MM.1S (cell line): Measurements from ENCODE around the gene ATXN1.

ENCODE experiments used
- DNase-seq: peaks from one replicate; pipeline ENCODE4 v3.0.0-alpha.2; 2015
- H2AFZ ChIP-seq: fragments of 300-600 bp; sonication (generic); 2 replicates; pipeline ENCODE4 v1.6.0; 2016; ENCODE audit warnings: antibody characterized with exemption, low read length
- H3F3A ChIP-seq: fragments of 300-600 bp; sonication (generic); 2 replicates; pipeline ENCODE4 v1.6.1; 2016; ENCODE audit warnings: mild to moderate bottlenecking, antibody characterized with exemption, low read length, moderate library complexity, mixed read lengths; ENCODE audit not compliant: insufficient read depth
- H3K27ac ChIP-seq: fragments of 300-600 bp; sonication (generic); 2 replicates; pipeline ENCODE4 v1.5.1; 2016; ENCODE audit warnings: mild to moderate bottlenecking, low read length
- H3K27me3 ChIP-seq: fragments of 300-600 bp; sonication (generic); replicated peaks from 2 replicates; pipeline ENCODE4 v1.6.0; 2016; ENCODE audit warnings: low read length; ENCODE audit not compliant: insufficient read depth
- H3K36me3 ChIP-seq: fragments of 300-600 bp; sonication (generic); replicated peaks from 2 replicates; pipeline ENCODE4 v1.6.1; 2016; ENCODE audit warnings: mild to moderate bottlenecking, low read length, mixed read lengths; ENCODE audit not compliant: insufficient read depth
- H3K4me1 ChIP-seq: fragments of 300-600 bp; sonication (generic); 2 replicates; pipeline ENCODE4 v1.6.1; 2016; ENCODE audit warnings: low read length, mixed read lengths
- H3K4me2 ChIP-seq: fragments of 300-600 bp; sonication (generic); 2 replicates; pipeline ENCODE4 v1.6.0; 2016; ENCODE audit warnings: low read depth, low read length
- H3K4me3 ChIP-seq: fragments of 300-600 bp; sonication (generic); 2 replicates; pipeline ENCODE4 v1.5.1; 2016; ENCODE audit warnings: low read length, mixed read lengths
- H3K79me2 ChIP-seq: fragments of 300-600 bp; sonication (generic); 2 replicates; pipeline ENCODE4 v1.6.1; 2016; ENCODE audit warnings: mixed run types, low read length, mixed read lengths
- H3K9ac ChIP-seq: fragments of 300-600 bp; sonication (generic); 2 replicates; pipeline ENCODE4 v1.6.1; 2016; ENCODE audit warnings: low read length, mixed read lengths
- H3K9me2 ChIP-seq: fragments of 300-600 bp; sonication (generic); replicated peaks from 2 replicates; pipeline ENCODE4 v1.6.1; 2016; ENCODE audit warnings: mild to moderate bottlenecking, low read length, mixed read lengths; ENCODE audit not compliant: insufficient read depth
- H3K9me3 ChIP-seq: fragments of 300-600 bp; sonication (generic); replicated peaks from 2 replicates; pipeline ENCODE4 v1.6.1; 2016; ENCODE audit warnings: mild to moderate bottlenecking, low read length, mixed read lengths; ENCODE audit not compliant: insufficient read depth
- H4K20me1 ChIP-seq: fragments of 300-600 bp; sonication (generic); 2 replicates; pipeline ENCODE4 v1.6.1; 2016; ENCODE audit warnings: mild to moderate bottlenecking, low read length, moderate library complexity, mixed read lengths; ENCODE audit not compliant: insufficient read depth
- EZH2 ChIP-seq: fragments of 300-600 bp; sonication (generic); optimal IDR thresholded peaks from 2 replicates; pipeline ENCODE3; 2017; ENCODE audit warnings: low read depth, mild to moderate bottlenecking, antibody characterized with exemption, low read length, mixed read lengths
- EZH2phosphoT487 ChIP-seq: fragments of 300-600 bp; sonication (generic); IDR thresholded peaks from 2 replicates; pipeline ENCODE4 v1.6.1; 2018; ENCODE audit warnings: antibody characterized with exemption, low read length
- TF ChIP-seq, protein P1 (sequence below): fragments of 300-600 bp; sonication (generic); IDR thresholded peaks from 2 replicates; pipeline ENCODE4 v1.5.1; 2016; ENCODE audit warnings: antibody characterized with exemption, low read length, mixed read lengths

Gene ATXN1

GRCh38 chr6:16436550-16436949, 324.7 kb downstream of the ATXN1 start:
- Histone ChIP-seq H3K4me1 (no peaks in the 10 kb centered on the region), H3K9ac (no peak overlapping the region), H3K27me3 (no peaks in the 10 kb centered on the region), H3K27ac (no peak overlapping the region), H3K9me2 (no peaks in the 10 kb centered on the region), H3K79me2 (no peaks in the 10 kb centered on the region), H3K9me3 (no peaks in the 10 kb centered on the region), H4K20me1 (no peaks in the 10 kb centered on the region), H3K4me3 (no peak overlapping the region), H3K36me3 (no peaks in the 10 kb centered on the region), H3K4me2 (no peak overlapping the region), H3F3A (no peaks in the 10 kb centered on the region), H2AFZ (no peak overlapping the region)
- TF ChIP-seq EZH2phosphoT487 (no peak), EZH2 (no peak)
- TF ChIP-seq, protein P1, sequence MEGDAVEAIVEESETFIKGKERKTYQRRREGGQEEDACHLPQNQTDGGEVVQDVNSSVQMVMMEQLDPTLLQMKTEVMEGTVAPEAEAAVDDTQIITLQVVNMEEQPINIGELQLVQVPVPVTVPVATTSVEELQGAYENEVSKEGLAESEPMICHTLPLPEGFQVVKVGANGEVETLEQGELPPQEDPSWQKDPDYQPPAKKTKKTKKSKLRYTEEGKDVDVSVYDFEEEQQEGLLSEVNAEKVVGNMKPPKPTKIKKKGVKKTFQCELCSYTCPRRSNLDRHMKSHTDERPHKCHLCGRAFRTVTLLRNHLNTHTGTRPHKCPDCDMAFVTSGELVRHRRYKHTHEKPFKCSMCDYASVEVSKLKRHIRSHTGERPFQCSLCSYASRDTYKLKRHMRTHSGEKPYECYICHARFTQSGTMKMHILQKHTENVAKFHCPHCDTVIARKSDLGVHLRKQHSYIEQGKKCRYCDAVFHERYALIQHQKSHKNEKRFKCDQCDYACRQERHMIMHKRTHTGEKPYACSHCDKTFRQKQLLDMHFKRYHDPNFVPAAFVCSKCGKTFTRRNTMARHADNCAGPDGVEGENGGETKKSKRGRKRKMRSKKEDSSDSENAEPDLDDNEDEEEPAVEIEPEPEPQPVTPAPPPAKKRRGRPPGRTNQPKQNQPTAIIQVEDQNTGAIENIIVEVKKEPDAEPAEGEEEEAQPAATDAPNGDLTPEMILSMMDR = no peak
- no peak for DNase-seq

GRCh38 chr6:16434885-16435284, 326.4 kb downstream of the ATXN1 start:
- Histone ChIP-seq H3K27me3 (no peaks in the 10 kb centered on the region), H3K4me3 (no peak overlapping the region), H3K4me1 (no peaks in the 10 kb centered on the region), H4K20me1 (no peaks in the 10 kb centered on the region), H3K9me3 (no peaks in the 10 kb centered on the region), H3K9me2 (no peaks in the 10 kb centered on the region), H3K79me2 (no peaks in the 10 kb centered on the region), H3F3A (no peaks in the 10 kb centered on the region), H3K27ac (no peak overlapping the region), H3K36me3 (no peaks in the 10 kb centered on the region), H2AFZ (no peak overlapping the region), H3K9ac (no peak overlapping the region), H3K4me2 (no peak overlapping the region)
- DNase-seq = no peak
- TF ChIP-seq EZH2phosphoT487 = no peak
- TF ChIP-seq, protein P1 = no peak
- no peak for TF ChIP-seq EZH2

DNA sequence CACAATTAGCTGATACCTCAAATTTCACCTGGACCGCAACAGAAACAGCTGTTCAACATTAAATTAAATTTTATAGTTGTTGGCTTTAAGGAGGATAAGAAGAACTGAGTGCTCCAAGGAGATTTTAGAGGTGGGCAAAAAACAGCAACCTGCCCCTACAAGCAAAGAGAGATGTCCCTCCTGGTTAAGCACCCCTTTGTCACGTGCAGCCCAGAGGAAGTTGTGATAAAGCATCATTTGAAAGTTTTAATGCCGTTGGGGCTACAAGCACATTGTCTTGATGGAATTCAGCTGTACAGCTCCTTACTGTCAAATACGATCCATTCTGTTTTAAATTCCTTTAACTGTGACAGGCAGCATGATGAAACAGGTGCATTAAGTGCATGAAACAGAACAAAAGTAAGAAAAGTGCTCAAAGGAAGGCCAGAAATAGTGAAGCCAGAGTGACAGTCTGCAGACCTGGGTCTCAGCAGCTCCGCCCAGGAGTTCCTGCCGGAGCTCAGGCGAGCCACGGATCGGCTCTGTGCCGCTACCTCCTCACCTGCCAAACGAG, 327.8 kb downstream of the ATXN1 start:
- Histone ChIP-seq H2AFZ (no peak overlapping the region), H3F3A (no peaks in the 10 kb centered on the region), H3K36me3 (no peaks in the 10 kb centered on the region), H3K4me1 (no peaks in the 10 kb centered on the region), H3K4me2 (no peak overlapping the region), H4K20me1 (no peaks in the 10 kb centered on the region), H3K27ac (no peak overlapping the region), H3K4me3 (no peak overlapping the region), H3K27me3 (no peaks in the 10 kb centered on the region), H3K9me3 (no peaks in the 10 kb centered on the region), H3K9me2 (no peaks in the 10 kb centered on the region), H3K9ac (no peak overlapping the region), H3K79me2 (no peaks in the 10 kb centered on the region)
- no peak for TF ChIP-seq EZH2
- TF ChIP-seq, protein P1 = no peak
- TF ChIP-seq EZH2phosphoT487 = no peak
- no peak for DNase-seq
